GM21717 (cell line): ENCODE results near the gene ARHGAP10.

ENCODE experiments used
- ATAC-seq: cut with Tn5 transposase; IDR thresholded peaks from one replicate; pipeline ENCODE4 v1.9.1; 2021; ENCODE audit warnings: mild to moderate bottlenecking, moderate library complexity; ENCODE audit not compliant: unreplicated experiment

The ARHGAP10 gene

DNA sequence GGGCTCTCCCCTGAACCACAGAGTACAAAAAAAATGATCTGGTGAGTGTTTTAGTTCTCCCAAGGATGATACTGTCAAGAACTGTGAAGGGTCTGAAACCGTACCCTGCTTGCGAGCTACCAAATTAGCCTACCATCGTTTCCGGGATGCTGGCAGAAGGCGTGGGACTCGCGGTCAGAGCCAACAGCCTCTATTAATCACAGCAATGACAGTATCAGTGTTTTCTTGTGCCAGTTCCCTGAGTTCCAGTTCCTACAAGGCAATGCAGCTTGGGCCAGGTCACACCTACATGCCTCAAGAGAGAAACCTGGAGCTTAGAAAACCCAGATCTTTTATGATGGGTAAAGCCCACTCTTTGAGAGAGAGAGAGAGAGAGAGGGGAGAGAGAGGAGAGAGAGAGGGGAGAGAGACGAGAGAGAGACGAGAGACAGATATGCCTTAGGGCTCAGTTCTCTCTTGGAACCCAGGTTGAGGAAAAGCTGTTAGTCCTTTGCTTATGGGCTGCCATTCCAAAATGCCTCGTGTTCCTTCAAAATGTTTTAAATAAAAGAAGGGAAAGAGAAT lies 327.8 kb downstream of the ARHGAP10 start:
- ATAC-seq: no peak

- ATAC-seq: no peak
These were observed 328.6 kb downstream of the ARHGAP10 start for GRCh38 chr4:148060264-148061140.

DNA sequence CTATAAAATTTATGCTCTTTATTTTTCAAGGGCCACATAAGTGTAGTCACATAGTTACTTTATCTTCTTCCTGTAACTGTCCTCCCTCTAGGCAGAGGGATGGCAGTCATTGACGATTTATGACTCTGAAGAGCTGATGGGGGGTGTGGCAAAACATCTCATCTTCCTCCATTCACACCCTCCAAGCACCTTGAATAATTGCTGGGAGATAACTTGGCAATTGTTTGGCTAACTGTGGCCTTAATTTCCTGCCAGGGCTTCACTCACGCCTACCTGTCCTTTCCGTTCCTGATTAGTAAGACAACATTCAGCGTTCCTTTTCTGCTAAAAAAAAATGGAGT lies 329.2 kb downstream of the ARHGAP10 start:
- ATAC-seq: no peak

DNA sequence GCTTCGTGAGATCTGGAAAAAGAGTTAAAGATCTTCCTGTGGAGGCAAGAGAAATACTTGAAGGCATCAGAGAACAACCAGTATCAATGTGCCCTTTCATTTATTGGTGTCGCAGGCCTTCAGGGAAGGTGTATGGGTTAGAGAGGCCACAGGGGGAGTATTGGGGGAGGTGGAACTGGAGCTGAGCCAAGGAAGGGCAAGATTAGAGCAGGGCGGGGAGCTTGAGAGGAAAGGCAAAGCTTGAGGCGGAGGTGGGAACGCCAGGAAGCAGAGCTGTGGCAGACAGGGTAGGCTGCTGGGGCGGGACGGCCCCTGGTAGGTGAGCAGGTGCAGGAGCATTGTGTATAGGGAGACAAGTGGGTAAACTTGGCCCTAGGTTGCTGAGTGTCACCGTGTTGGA lies 329.9 kb downstream of the ARHGAP10 start:
- no peak for ATAC-seq

DNA sequence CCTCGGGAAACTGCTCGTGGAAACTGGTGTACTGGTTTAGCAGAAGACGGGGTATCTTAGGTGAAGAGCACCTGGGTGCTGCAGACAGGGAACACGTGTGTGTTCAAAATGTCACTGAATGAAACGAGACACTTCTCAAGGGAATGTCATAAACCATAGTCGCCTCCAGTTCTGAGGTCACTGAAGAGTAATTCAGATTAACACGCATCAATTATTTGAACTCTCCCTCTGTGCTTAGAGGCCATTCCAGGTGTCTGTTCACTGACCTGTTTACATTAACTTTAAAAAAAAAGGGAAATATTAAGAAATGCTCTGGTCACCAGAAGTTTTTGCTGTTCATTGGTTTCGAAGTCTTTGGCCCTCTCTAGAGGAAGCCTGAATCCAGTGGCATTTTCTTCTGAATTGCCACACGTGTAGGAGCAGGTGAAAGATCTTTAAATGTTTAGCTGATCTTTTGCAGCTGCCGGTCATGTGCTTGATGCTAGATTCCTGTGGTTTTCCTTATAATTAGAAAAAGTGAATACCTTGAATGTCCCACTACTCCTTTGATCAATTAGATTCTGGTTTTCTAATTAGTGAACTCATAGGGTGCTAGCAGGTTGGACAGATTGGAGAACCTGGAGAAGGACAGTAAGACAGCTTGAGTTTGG lies 330.5 kb downstream of the ARHGAP10 start:
- ATAC-seq: no peak

GRCh38 chr4:148064451-148064850 lies 332.6 kb downstream of the ARHGAP10 start:
- ATAC-seq: no peak

DNA sequence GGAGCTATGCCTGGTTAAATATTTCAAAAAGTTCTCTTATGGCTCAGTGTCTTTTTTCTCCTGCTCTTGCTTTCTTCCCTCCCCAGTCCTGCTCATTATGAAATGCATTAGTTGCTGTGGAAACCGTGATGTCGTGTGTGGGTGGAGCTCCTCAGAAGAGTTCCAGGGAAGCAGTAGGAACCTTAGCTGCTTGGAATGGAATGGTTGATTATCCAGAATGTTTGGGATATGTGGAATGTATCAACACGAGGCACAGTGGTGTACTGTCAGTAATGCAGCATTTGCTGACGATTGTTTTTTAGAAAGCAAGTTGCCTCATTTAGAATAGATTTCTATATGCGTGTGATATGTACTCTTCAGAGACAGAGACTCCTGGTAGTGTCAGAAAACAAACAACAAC lies 333.2 kb downstream of the ARHGAP10 start:
- ATAC-seq: no peak

GRCh38 chr4:148067301-148067916 lies 335.5 kb downstream of the ARHGAP10 start:
- no peak for ATAC-seq

- no peak for ATAC-seq
These were observed 336.4 kb downstream of the ARHGAP10 start for GRCh38 chr4:148068065-148068911.

- ATAC-seq: no peak
These were observed 337.4 kb downstream of the ARHGAP10 start for GRCh38 chr4:148069086-148069894.

DNA sequence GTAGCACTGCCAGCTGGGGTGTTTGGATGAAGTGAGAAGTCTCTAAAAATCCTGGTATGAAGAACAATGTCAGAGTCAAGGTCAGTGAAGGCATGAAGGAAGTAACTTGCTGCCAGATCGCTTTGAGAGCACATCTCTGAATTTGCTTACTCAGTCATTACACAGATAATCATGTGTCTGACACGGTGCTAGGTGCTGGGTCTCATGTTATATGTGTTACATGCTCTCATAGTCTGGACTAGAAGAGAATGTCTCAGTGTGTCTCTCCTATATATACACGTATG lies 337.9 kb downstream of the ARHGAP10 start:
- no peak for ATAC-seq

DNA sequence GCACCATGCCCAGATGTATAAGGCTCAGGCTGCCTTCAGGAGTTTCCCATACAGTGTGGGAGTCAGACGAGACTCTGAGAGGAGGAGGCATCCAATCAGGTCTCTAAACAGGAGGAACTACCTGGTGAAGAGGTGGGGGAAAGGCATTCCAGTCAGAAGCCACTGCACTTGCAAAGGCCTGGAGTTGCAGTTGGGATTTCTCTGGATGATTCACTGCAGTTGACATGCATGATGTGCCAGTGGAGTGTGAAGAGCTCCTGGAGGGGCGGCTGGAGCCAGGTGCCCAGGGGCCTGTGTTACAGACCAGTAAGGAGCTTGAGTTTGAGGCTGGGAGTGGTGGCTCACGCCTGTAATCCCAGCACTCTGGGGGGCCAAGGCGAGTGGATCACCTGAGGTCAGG lies 339.1 kb downstream of the ARHGAP10 start:
- ATAC-seq: no peak

GRCh38 chr4:148072789-148073188 lies 340.9 kb downstream of the ARHGAP10 start:
- no peak for ATAC-seq

DNA sequence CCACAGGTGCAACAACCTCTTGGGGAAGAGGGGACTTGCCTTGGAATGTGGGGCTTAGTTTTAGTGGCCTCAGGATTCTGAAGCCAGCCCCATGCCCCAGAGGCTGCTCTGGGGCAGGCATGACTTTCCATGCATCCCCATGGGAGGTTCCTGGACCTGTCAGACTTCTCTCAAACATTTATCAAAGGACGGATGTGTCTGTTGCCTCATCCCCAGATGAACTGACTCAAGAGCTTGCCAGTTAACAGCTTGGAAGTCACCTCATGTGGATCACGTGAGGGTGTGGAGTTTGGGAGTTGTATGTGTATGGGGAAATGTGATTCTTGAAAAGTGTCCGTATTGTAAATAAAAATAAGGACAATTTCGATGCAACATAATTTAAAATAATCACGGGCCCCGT lies 341.5 kb downstream of the ARHGAP10 start:
- no peak for ATAC-seq

- ATAC-seq: no peak
These were observed 342.6 kb downstream of the ARHGAP10 start for GRCh38 chr4:148074462-148074861.

GRCh38 chr4:148075438-148075837 lies 343.6 kb downstream of the ARHGAP10 start:
- no peak for ATAC-seq

GRCh38 chr4:148076964-148077363 lies 345.1 kb downstream of the ARHGAP10 start:
- ATAC-seq: no peak

GRCh38 chr4:148077581-148077980 lies 345.7 kb downstream of the ARHGAP10 start:
- ATAC-seq: no peak

DNA sequence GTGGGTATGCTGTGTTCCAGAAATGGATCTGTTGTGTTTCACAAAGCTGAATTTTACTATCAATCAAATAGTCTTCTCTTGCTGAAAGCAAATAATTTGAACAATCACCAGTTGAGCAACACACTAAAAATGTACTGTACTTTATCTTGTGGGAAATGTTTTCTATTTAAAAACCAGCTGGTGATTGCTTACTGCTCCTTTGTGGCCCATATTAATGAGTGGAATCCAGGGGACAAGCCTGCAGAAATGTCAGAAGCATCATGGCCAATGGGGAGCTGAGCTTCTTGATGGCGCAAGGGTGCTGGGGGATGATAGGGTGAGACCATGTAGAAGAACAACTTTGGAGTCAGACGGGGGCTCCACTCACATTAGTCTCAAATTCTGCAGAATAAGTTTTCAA lies 346.2 kb downstream of the ARHGAP10 start:
- ATAC-seq: no peak

DNA sequence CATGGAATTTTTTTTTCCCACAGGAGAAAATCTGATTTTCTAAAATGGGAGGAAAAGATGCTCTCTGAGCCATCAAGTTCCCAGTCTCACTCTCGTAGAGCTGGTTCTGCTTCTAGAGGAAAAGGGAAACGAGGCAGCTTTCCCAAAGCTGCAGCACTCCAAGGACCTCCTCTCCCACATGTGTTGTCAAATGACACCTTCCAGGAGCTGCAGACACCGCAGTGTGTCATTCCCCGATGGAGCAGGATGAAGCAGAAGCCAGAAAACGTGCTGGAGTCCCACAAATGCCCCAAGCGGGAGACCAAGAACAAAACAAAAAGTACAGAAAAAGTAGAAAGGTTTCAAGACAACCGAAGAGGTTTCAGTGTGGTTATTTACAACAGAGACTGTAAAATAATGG lies 348.1 kb downstream of the ARHGAP10 start:
- no peak for ATAC-seq
